Esophagus squamous epithelium (tissue), 5 donors: ENCODE data around the gene MGAT4C. TPM values are rescaled to one million over a fixed set of nuclear protein-coding genes. Genes with fewer than 3 reads are reported as not detected.
A peak's percentile ranks its signal among the peaks of the same experiment; 100 is the strongest.

ENCODE experiments used
- DNase-seq: peaks from one replicate; lab custom pipeline; 2025; lab: John Stamatoyannopoulos, UW
- H3K27ac ChIP-seq, 4 donors: fragments of 200-600 bp; sonication (generic); one replicate each; pipeline ENCODE4 v1.5.1; 2016 to 2019; ENCODE audit warnings: mild to moderate bottlenecking in 1 of 4
- H3K27me3 ChIP-seq, 4 donors: fragments of 200-600 bp; sonication (generic); 1 replicate in 3 of 4; 2 replicates in 1 of 4; pipeline versions ENCODE4 v1.5.1 to v1.6.0; 2017 to 2021; ENCODE audit warnings: antibody characterized with exemption in 1 of 4
- H3K36me3 ChIP-seq, 3 donors: fragments of 200-600 bp; sonication (generic); one replicate each; pipeline ENCODE4 v1.5.1; 2016 to 2019
- H3K4me1 ChIP-seq, 3 donors: fragments of 200-600 bp; sonication (generic); one replicate each; pipeline ENCODE4 v1.5.1; 2017 to 2019
- H3K4me3 ChIP-seq, 4 donors: fragments of 200-600 bp; sonication (generic); 1 replicate in 3 of 4; 2 replicates in 1 of 4; pipeline ENCODE4 v1.5.1; 2016 to 2019; ENCODE audit warnings: mild to moderate bottlenecking in 2 of 4, moderate library complexity in 1 of 4
- H3K9me3 ChIP-seq, 3 donors: fragments of 200-600 bp; sonication (generic); one replicate each; pipeline ENCODE4 v1.5.1; 2016 to 2019
- POLR2A ChIP-seq, 4 donors: fragments of 450-650 bp; IDR thresholded peaks; one replicate each; pipeline ENCODE4 v1.6.1; 2017; ENCODE audit warnings: antibody characterized with exemption in 4 of 4, mild to moderate bottlenecking in 4 of 4, moderate library complexity in 3 of 4
- WGBS, 2 donors: methylation state at CpG; one replicate each; pipeline ENCODE4 v1.1.5; 2018; 5-methylcytosine and 5-hydroxymethylcytosine counted together
- intact Hi-C: fragments of 100-400 bp; cut with DNase I; formaldehyde crosslinking; loops from one replicate; pipeline ENCODE4 v1.15.0; 2022
- total RNA-seq, 4 donors: library from RNA; depleted of rRNA; stranded (reverse); fragments of >200 nt; gene quantifications; one replicate each; pipeline ENCODE4 v1.1.0, GENCODE V29; 2016
- TF ChIP-seq, protein P1 (sequence below), 6 experiments: fragments of 450-650 bp in 4 of 6; fragments of 200-600 bp in 2 of 6; sonication (generic) in 2 of 6; IDR thresholded peaks; one replicate each; pipeline ENCODE4 v1.5.1; 2016 to 2019; ENCODE audit warnings: antibody characterized with exemption in 6 of 6, mild to moderate bottlenecking in 4 of 6, moderate library complexity in 4 of 6
- donor health status: DM: yes; HTN: yes; CAD: no.

Gene MGAT4C
- total RNA-seq, 4 donors from 2014 or later: under 0.01 TPM; not detected in 2

DNA sequence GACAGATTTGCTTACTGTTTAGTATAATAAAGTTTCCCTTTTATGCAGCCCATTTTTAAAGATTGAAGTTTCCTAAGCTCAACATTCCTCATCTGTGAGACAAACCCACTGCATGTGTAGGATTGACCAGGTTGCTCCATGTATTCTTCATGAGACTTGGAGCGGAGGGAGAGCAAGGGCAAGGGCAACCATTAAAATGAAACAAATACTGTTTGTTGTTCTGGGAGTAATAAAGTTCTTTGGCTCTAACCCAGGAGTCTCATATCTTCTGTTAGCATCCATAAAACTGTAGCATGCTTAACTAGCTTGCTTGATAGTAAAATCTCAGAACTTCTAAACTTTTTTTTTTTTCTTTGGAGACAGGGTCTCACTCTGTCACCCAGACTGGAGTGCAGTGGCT, 307.9 kb downstream of the MGAT4C start:
- Histone ChIP-seq H3K9me3 (no peaks in the 10 kb centered on the region), H3K36me3 (no peaks in the 10 kb centered on the region), H3K4me3 (no peak overlapping the region), H3K27ac (no peak overlapping the region), H3K27me3 (no peaks in the 10 kb centered on the region), H3K4me1 (no peaks in the 10 kb centered on the region)
- intact Hi-C loops: no loop called here
- no peak for DNase-seq
- TF ChIP-seq, protein P1, sequence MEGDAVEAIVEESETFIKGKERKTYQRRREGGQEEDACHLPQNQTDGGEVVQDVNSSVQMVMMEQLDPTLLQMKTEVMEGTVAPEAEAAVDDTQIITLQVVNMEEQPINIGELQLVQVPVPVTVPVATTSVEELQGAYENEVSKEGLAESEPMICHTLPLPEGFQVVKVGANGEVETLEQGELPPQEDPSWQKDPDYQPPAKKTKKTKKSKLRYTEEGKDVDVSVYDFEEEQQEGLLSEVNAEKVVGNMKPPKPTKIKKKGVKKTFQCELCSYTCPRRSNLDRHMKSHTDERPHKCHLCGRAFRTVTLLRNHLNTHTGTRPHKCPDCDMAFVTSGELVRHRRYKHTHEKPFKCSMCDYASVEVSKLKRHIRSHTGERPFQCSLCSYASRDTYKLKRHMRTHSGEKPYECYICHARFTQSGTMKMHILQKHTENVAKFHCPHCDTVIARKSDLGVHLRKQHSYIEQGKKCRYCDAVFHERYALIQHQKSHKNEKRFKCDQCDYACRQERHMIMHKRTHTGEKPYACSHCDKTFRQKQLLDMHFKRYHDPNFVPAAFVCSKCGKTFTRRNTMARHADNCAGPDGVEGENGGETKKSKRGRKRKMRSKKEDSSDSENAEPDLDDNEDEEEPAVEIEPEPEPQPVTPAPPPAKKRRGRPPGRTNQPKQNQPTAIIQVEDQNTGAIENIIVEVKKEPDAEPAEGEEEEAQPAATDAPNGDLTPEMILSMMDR (IDR thresholded peaks at IDR 0.05): no peak
- no peak for TF ChIP-seq POLR2A (IDR thresholded peaks at IDR 0.05)
- 75 to 100% methylated on average over 1 of the region's 1 CpG for WGBS, 2 donors

DNA sequence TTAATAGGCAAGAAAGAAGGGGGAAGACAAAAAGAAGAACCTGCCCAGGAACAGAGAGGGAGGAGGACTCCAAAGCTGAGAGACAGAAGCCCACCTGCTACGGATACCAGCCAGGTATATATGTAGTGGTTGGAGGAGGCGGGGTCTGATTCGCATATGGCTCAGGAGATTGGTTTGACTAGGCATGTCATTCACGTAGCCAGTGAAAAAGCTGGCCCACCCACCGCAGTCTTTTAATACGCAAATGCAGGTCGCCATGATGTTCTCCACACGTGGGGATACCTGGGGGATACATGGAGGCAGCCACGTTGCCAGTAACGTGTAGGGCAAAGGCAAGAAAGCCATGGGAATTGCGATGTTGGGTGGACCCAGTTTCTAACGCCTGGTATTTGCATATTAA, 308.9 kb downstream of the MGAT4C start:
- intact Hi-C loops: no loop called here
- no peaks in the 10 kb centered on the region for H3K27me3 ChIP-seq
- TF ChIP-seq, protein P1 (IDR thresholded peaks at IDR 0.05): no peak
- no peak for TF ChIP-seq POLR2A (IDR thresholded peaks at IDR 0.05)
- no peaks in the 10 kb centered on the region for H3K4me1 ChIP-seq
- no peak for DNase-seq
- H3K36me3 ChIP-seq: no peaks in the 10 kb centered on the region
- H3K9me3 ChIP-seq: no peaks in the 10 kb centered on the region
- no peak overlapping the region for H3K4me3 ChIP-seq
- 81 to 85% methylated on average over 12 of the region's 12 CpGs for WGBS, 2 donors
- no peak overlapping the region for H3K27ac ChIP-seq

DNA sequence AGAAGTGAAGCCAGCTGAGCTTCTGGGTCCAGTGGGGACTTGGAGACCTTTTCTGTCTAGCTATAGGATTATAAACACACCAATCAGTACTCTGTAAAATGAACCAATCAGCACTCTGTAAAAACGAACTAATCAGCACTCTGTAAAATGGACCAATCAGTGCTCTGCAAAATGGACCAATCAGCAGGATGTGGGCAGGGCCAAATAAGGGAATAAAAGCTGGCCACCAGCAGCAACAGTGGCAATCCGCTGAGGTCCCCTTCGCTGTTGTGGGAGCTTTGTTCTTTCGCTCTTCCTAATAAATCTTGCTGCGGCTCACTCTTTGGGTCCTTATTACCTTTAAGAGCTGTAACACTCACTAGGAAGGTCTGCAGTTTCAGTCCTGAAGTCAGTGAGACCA, 309.8 kb downstream of the MGAT4C start:
- DNase-seq: no peak
- WGBS, 2 donors: 85 to 93% methylated on average over 5 of the region's 5 CpGs
- no peaks in the 10 kb centered on the region for H3K9me3 ChIP-seq
- no peaks in the 10 kb centered on the region for H3K27me3 ChIP-seq
- no peak for TF ChIP-seq POLR2A (IDR thresholded peaks at IDR 0.05)
- TF ChIP-seq, protein P1 (IDR thresholded peaks at IDR 0.05): no peak
- H3K4me3 ChIP-seq: no peak overlapping the region
- no peak overlapping the region for H3K27ac ChIP-seq
- no peaks in the 10 kb centered on the region for H3K4me1 ChIP-seq
- H3K36me3 ChIP-seq: no peaks in the 10 kb centered on the region
- intact Hi-C loops: no loop called here

DNA sequence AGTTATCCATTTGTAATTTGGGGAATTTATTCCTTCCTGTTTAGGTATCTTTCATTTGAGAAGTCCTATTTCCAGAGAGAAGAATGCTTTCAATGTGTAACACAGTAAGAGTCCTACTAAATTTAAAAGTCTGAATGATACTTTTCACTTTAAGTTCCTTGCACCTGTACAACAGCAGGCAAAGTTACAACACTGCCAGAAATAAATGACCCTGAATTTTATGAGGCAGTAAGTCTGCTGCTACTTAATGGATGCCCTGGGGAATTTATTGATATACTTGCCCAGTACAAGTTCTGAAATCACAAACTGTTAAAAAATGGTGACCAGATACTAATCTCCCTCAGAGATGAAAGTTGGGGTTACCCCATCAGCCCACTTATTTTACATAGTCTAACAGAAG, 329.0 kb downstream of the MGAT4C start:
- Histone ChIP-seq H3K36me3 (no peaks in the 10 kb centered on the region), H3K27ac (no peak overlapping the region), H3K4me1 (no peaks in the 10 kb centered on the region), H3K9me3 (no peaks in the 10 kb centered on the region), H3K27me3 (no peaks in the 10 kb centered on the region), H3K4me3 (no peak overlapping the region)
- DNase-seq: no peak
- intact Hi-C loops: no loop called here
- no peak for TF ChIP-seq POLR2A (IDR thresholded peaks at IDR 0.05)

DNA sequence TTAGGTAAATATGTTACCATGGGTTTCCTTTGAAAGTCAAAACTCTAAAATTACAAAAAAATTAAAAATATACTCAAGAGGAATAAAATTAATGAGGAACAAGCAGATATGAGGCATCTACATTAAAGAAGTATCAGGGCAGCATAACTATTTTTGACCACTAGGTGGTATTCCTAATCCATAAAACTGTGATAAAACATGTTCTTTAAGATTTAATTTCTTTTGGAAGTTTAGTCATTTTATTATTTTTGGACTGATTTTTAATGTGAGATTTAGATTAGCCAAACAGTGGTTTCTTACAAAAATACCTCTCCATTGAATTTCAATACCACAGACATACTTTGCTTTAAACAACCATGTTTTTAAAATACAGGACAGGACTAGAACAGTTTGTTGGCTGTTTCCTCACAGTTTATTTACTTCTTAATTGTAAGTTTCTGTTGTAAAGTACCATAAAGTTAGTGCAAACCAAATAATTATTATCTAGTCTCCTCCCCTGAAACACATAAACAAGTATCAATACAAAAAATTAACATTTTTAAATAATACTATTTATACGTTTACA, 332.3 kb downstream of the MGAT4C start:
- Histone ChIP-seq H3K27ac (no peak overlapping the region), H3K4me3 (no peak overlapping the region), H3K4me1 (no peaks in the 10 kb centered on the region), H3K9me3 (no peaks in the 10 kb centered on the region), H3K27me3 (no peaks in the 10 kb centered on the region), H3K36me3 (no peaks in the 10 kb centered on the region)
- intact Hi-C loops: no loop called here
- DNase-seq: no peak
- TF ChIP-seq POLR2A (IDR thresholded peaks at IDR 0.05): no peak
- TF ChIP-seq, protein P1 (IDR thresholded peaks at IDR 0.05): peak in 5 of 6 experiments; percentile 15 to 71 (median 59)
- 82 to 87% methylated on average over 1 of the region's 1 CpG for WGBS, 2 donors
